ENCODE measurements around the gene SLC25A26. TPM values are rescaled to one million over a fixed set of nuclear protein-coding genes. Genes with fewer than 3 reads are reported as not detected.

Gene SLC25A26
- total and polyA plus RNA-seq, 7 donors = 17.8 to 42.8 (median 22.4) TPM

GRCh38 chr3:66411474-66411873 is 190.7 kb downstream of the SLC25A26 start:
- peak; percentile 68 for DNase-seq
- intact Hi-C loops (cut with DNase I) = loop anchor here (10.0 kb wide), 1 partner anchor 203 kb away; no protein-coding TSS in a partner anchor
- peaks cover 0 to 100% (median 100%) of the 10 kb centered on the region in 4 donors for H3K4me1 ChIP-seq

GRCh38 chr3:66411961-66412887 is 191.4 kb downstream of the SLC25A26 start:
- no peaks in the 10 kb centered on the region for H3K9me3 ChIP-seq
- H3K27me3 ChIP-seq = no peaks in the 10 kb centered on the region
- intact Hi-C loops (cut with DNase I) = loop anchor here (10.0 kb wide), 1 partner anchor 203 kb away; no protein-coding TSS in a partner anchor
- peaks cover 19 to 59% (median 34%) of the 10 kb centered on the region in 4 donors for H3K36me3 ChIP-seq
- WGBS, 2 donors = 83 to 84% methylated on average over 24 of the region's 24 CpGs
- peak overlapping the region in 3 of 4 donors; percentile 82 to 95 (median 89) for H3K27ac ChIP-seq
- H3K4me1 ChIP-seq = peaks cover 0 to 100% (median 100%) of the 10 kb centered on the region in 4 donors
- H3K4me3 ChIP-seq = no peak overlapping the region
- TF ChIP-seq POLR2A (IDR thresholded peaks at IDR 0.05) (no peak), CTCF (IDR thresholded peaks at IDR 0.05) (no peak), POLR2AphosphoS5 (IDR thresholded peaks at IDR 0.05) (no peak), EP300 (IDR thresholded peaks at IDR 0.05) (no peak)
- peak; percentile 27 for DNase-seq

More at GRCh38 chr3:66411474-66411873, 190.7 kb downstream of the SLC25A26 start:
- Histone ChIP-seq H3K27ac (peak overlapping the region; percentile 31 to 95 (median 86)), H3K27me3 (no peaks in the 10 kb centered on the region), H3K36me3 (peaks cover 19 to 66% (median 39%) of the 10 kb centered on the region in 4 donors), H3K4me3 (no peak overlapping the region), H3K9me3 (no peaks in the 10 kb centered on the region)
- WGBS, 2 donors = 72 to 73% methylated on average over 8 of the region's 8 CpGs
- TF ChIP-seq EP300 (IDR thresholded peaks at IDR 0.05) (no peak), POLR2AphosphoS5 (IDR thresholded peaks at IDR 0.05) (peak in 1 of 4 donors; percentile 6), POLR2A (IDR thresholded peaks at IDR 0.05) (no peak), CTCF (IDR thresholded peaks at IDR 0.05) (no peak)

GRCh38 chr3:66413151-66413751 is 192.4 kb downstream of the SLC25A26 start:
- intact Hi-C loops (cut with DNase I) = loop anchor here (10.0 kb wide), 1 partner anchor 202 kb away; no protein-coding TSS in a partner anchor
- Histone ChIP-seq H3K27ac (peak overlapping the region; percentile 11 to 95 (median 86)), H3K9me3 (no peaks in the 10 kb centered on the region), H3K27me3 (no peaks in the 10 kb centered on the region), H3K36me3 (peaks cover 19 to 52% (median 33%) of the 10 kb centered on the region in 4 donors), H3K4me3 (no peak overlapping the region), H3K4me1 (peaks cover 0 to 100% (median 98%) of the 10 kb centered on the region in 4 donors)
- no peak for DNase-seq
- 88 to 90% methylated on average over 7 of the region's 7 CpGs for WGBS, 2 donors
- TF ChIP-seq POLR2A (IDR thresholded peaks at IDR 0.05) (no peak), POLR2AphosphoS5 (IDR thresholded peaks at IDR 0.05) (no peak), EP300 (IDR thresholded peaks at IDR 0.05) (no peak), CTCF (IDR thresholded peaks at IDR 0.05) (no peak)

- H3K27ac ChIP-seq = peak overlapping the region; percentile 68 to 95 (median 86)
- TF ChIP-seq POLR2AphosphoS5 (IDR thresholded peaks at IDR 0.05) (peak; percentile 17 to 82 (median 70)), CTCF (IDR thresholded peaks at IDR 0.05) (no peak), EP300 (IDR thresholded peaks at IDR 0.05) (peak in 2 of 4 donors; percentile 20 to 50)
- no peak overlapping the region for H3K4me3 ChIP-seq
- H3K27me3 ChIP-seq = no peaks in the 10 kb centered on the region
- H3K4me1 ChIP-seq = peaks cover 0 to 100% (median 95%) of the 10 kb centered on the region in 4 donors
- H3K36me3 ChIP-seq = peaks cover 16 to 41% (median 26%) of the 10 kb centered on the region in 4 donors
- intact Hi-C loops (cut with DNase I) = loop anchor here (5.0 to 10.0 kb wide), 3 partner anchors 200 to 292 kb away; no protein-coding TSS in a partner anchor
- 88 to 92% methylated on average over 5 of the region's 5 CpGs for WGBS, 2 donors
- DNase-seq = no peak
- no peaks in the 10 kb centered on the region for H3K9me3 ChIP-seq
Measured at GRCh38 chr3:66414846-66415245, 194.0 kb downstream of the SLC25A26 start.

Data from sigmoid colon (tissue), 7 donors.